Fibroblast of the aortic adventitia (primary cell): ENCODE measurements around the gene KAT2A. TPM values are rescaled to one million over a fixed set of nuclear protein-coding genes. Genes with fewer than 3 reads are reported as not detected.
"Not testable (repeated sequence)": the region's sequence is repeated elsewhere in the genome, so short reads cannot be mapped to it uniquely, and the experiment has no call there.

Source experiments
- DNase-seq: peaks from one replicate; pipeline ENCODE4 v3.0.0-alpha.2; 2010; ENCODE audit warnings: low read depth
- H3K4me3 ChIP-seq: 2 replicates; pipeline ENCODE4 v1.5.1; 2011; ENCODE audit warnings: low read depth, mild to moderate bottlenecking, control low read depth, low read length, moderate library complexity
- total RNA-seq: library from RNA; depleted of rRNA; stranded (reverse); fragments of >200 nt; gene quantifications from 2 replicates; pipeline ENCODE4 v1.2.3, GENCODE V29; 2012; ENCODE audit warnings: low replicate concordance
- TF ChIP-seq, protein P1 (sequence below): IDR thresholded peaks from 2 replicates; pipeline ENCODE4 v1.5.1; 2011; ENCODE audit warnings: mild to moderate bottlenecking, low read length, control low read depth, inconsistent platforms; ENCODE audit not compliant: insufficient read depth

The KAT2A gene
- total RNA-seq, 1 donor, result 13.7 TPM

DNA sequence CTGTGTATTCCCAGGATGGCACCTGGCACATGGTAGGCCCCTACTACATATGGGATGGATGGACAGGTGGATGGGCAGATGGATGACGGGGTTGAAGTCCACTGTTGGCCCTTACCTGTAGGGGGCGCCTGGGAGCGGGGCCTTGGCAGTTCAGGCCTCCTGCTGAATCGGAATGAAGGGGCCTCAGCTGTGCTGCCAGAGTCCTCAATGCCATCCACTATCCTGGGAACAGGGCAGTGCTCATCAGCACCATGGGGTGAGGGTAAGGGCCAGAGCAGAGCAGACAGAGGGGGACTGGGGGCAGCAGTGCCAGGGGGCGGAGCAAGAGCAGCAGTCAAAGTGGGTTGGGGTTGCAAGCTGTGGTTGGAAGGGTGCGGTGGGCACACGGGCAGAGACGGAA lies 41.9 kb upstream of the KAT2A start:
- H3K4me3 ChIP-seq, result no peak overlapping the region
- no peak for DNase-seq
- TF ChIP-seq, protein P1, sequence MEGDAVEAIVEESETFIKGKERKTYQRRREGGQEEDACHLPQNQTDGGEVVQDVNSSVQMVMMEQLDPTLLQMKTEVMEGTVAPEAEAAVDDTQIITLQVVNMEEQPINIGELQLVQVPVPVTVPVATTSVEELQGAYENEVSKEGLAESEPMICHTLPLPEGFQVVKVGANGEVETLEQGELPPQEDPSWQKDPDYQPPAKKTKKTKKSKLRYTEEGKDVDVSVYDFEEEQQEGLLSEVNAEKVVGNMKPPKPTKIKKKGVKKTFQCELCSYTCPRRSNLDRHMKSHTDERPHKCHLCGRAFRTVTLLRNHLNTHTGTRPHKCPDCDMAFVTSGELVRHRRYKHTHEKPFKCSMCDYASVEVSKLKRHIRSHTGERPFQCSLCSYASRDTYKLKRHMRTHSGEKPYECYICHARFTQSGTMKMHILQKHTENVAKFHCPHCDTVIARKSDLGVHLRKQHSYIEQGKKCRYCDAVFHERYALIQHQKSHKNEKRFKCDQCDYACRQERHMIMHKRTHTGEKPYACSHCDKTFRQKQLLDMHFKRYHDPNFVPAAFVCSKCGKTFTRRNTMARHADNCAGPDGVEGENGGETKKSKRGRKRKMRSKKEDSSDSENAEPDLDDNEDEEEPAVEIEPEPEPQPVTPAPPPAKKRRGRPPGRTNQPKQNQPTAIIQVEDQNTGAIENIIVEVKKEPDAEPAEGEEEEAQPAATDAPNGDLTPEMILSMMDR, result peak; percentile 41

DNA sequence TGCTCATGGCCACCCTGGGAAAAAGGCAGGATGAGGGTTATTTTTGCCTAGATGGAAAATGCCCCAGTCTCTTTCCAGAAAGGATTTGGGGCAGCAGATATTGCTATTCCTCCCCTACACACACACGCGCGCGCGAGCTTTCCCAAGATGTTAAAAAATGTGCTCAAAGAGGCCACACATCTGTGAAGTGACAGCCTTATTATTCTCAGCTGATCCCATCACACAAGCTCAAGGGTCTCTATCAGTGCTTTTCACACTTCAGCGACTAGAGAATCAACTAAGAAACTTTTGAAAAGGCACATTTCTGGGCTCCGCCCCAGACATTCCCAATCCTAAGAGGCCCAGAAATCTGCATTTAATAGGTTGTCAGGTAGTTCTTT lies 39.4 kb upstream of the KAT2A start:
- no peak for DNase-seq
- TF ChIP-seq, protein P1, result no peak
- no peak overlapping the region for H3K4me3 ChIP-seq

DNA sequence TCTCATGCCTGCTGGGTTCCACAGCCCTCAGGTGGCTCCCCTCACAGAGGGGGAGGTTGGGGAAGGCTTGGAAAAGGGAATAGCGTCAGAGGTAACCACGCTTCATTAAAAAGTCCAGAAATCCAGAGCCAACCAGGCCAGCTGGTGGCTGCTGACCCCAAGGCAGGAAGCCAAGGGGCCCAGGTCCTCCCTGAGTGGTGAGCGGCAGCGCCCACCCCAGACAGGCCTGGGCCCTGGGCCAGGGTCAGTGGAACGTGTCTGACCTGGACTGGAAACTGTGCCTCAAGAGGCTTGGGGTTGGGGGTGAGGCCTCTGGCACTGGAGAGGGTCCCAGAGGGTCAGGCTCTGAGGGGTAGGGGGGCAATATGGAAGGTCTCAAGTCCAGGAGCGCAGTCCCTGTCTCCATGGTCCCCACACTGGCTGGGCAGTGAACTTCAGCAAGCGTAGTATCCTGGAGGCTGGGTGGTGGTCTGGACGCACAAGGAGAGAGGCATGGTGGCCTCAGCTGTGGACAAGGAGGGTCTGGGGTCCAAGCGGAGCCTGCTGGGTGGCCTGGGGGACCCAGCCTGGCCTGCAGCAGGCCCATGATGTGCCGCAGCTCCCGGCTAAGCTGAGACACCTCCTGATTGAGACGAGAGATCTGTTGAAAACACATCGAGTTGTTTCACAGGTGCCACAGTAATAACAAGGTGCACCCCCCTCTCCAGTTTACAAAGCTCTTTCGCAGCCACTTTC lies 38.8 kb upstream of the KAT2A start:
- H3K4me3 ChIP-seq, result no peak overlapping the region
- TF ChIP-seq, protein P1, result no peak
- DNase-seq, result no peak

DNA sequence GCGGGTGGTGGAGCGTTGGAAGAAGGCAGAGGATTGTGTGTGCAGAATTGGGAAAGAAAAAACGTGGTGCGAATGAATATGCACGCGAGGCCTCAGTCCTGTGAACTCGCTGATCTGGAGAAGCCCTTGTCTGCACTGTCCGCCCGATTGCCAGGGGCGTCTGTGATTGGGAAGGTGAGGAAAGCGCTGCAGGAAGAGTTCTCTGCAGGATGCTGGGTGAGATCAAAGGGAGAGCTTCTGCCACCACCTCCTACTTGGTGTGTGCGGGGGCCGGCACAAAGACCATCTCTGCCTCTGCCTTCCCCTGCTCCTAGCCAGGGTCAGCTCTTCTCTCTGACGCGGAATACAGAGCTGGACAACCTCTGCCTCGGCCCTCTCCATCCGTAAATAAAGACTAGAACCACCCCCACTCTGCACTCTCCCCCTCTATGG lies 34.5 kb upstream of the KAT2A start:
- peak overlapping the region; percentile 61 for H3K4me3 ChIP-seq
- DNase-seq, result no peak

DNA sequence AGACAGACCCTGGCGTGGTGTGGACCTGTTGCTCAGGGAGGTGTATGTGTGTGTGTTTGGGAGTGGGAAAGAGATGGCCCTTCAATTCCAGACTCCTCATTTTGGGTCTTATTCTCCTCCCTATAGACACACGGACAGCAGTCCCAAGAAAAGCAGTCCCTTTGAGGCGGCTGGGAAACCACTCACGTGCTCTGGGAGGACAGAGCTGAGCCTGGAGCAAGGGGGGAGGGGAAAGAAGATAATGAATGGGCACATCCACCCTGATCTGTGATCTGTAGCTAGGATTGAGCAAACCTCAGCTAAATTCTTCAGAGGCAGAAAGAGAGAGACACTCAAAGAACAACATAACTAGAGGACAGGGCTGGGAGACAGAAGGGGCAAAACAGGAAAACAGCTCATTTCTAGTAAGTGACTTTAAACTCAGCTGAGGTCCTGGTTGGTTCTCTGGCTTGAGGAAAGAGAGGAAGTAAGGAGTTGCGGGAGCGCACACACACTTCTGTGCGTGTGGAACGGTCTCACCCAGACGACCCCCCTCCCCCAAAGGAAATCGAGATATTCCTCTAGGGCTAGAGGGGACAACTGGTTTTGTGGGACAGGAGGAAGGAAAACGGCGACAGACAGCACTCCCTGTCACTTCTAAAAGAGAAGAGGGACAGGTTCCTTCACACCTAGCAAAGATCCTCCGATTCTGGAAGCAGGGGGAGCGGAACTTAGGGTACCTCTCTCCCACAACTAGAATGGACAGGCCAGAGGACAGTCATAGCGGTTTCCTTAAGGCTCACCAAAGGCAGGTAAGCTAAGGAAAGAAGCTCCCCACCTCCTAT lies 33.0 kb upstream of the KAT2A start:
- H3K4me3 ChIP-seq, result peak overlapping the region; percentile 98
- DNase-seq, result peak; percentile 31
- TF ChIP-seq, protein P1, result no peak

More for the DNA sequence above, 34.5 kb upstream of the KAT2A start:
- TF ChIP-seq, protein P1, result no peak

- no peak for DNase-seq
Observed at GRCh38 chr17:42146911-42147607, 25.9 kb upstream of the KAT2A start.

DNA sequence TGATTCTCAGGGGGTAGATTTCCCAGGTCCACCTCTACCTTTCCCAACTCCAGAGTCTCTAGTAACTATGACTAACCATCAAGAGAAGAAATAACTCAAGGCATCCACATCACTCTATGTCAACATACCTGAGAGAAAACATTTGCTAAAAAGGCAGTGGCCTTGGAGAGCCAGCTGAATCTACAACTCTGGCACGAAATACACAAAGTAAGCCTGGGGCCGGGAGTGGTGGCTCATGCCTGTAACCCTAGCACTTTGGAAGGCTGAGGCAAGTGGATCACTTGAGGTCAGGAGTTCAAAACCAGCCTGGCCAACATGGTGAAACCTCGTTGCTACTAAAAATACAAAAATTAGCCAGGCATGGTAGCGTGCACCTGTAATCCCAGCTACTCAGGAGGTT lies 22.0 kb upstream of the KAT2A start:
- not testable (repeated sequence) for DNase-seq

More at GRCh38 chr17:42146911-42147607, 25.9 kb upstream of the KAT2A start:
- no peak overlapping the region for H3K4me3 ChIP-seq
- TF ChIP-seq, protein P1, result no peak

More for the DNA sequence above, 22.0 kb upstream of the KAT2A start:
- H3K4me3 ChIP-seq, result not testable (repeated sequence)
